Neural cell (in vitro differentiated cells): ENCODE results near the gene SULT1A1. TPM values are rescaled to one million over a fixed set of nuclear protein-coding genes. Genes with fewer than 3 reads are reported as not detected.

Experiments
- H2AFZ ChIP-seq: fragments of 200-600, 300-800 bp; sonication (generic), shearing (Covaris generic); 2 replicates; pipeline ENCODE4 v1.6.0; 2014; ENCODE audit warnings: low read depth, mild to moderate bottlenecking, antibody characterized with exemption, low read length, moderate library complexity
- H3F3A ChIP-seq: fragments of 200-600 bp; shearing (Covaris generic); 2 replicates; pipeline ENCODE4 v1.6.1; 2016; ENCODE audit warnings: mild to moderate bottlenecking, moderate library complexity, mixed read lengths, antibody characterized with exemption, low read length; ENCODE audit not compliant: insufficient read depth, poor library complexity, severe bottlenecking
- H3K27ac ChIP-seq: fragments of 200-600, 300-800 bp; sonication (generic), shearing (Covaris generic); 2 replicates; pipeline ENCODE4 v1.5.1; 2014; ENCODE audit warnings: mild to moderate bottlenecking, low read length, moderate library complexity
- H3K27me3 ChIP-seq: fragments of 300-800, 200-600 bp; sonication (generic), shearing (Covaris generic); 2 replicates; pipeline ENCODE4 v1.6.0; 2014; ENCODE audit warnings: mild to moderate bottlenecking, low read depth, low read length, moderate library complexity; ENCODE audit not compliant: insufficient read depth
- H3K36me3 ChIP-seq: fragments of 300-800, 200-600 bp; sonication (generic), shearing (Covaris generic); 2 replicates; pipeline ENCODE4 v1.5.1; 2014; ENCODE audit warnings: mild to moderate bottlenecking, antibody characterized with exemption, low read length, moderate library complexity; ENCODE audit not compliant: insufficient read depth
- H3K4me2 ChIP-seq: fragments of 300-800, 200-600 bp; sonication (generic), shearing (Covaris generic); 2 replicates; pipeline ENCODE4 v1.6.0; 2014; ENCODE audit warnings: mild to moderate bottlenecking, low read length
- H3K4me3 ChIP-seq: fragments of 300-800, 200-600 bp; sonication (generic), shearing (Covaris generic); 2 replicates; pipeline ENCODE4 v1.5.1; 2014; ENCODE audit warnings: mild to moderate bottlenecking, low read length, moderate library complexity
- H3K79me2 ChIP-seq: fragments of 200-600 bp; shearing (Covaris generic); replicated peaks from 2 replicates; pipeline ENCODE4 v1.6.0; 2014; ENCODE audit warnings: mild to moderate bottlenecking, low read length, moderate library complexity; ENCODE audit not compliant: insufficient read depth
- H3K9ac ChIP-seq: fragments of 300-800, 200-600 bp; sonication (generic), shearing (Covaris generic); 2 replicates; pipeline ENCODE4 v1.6.1; 2016; ENCODE audit warnings: mild to moderate bottlenecking, low read length, mixed read lengths
- H3K9me2 ChIP-seq: fragments of 200-600 bp; shearing (Covaris generic); 2 replicates; pipeline ENCODE4 v1.6.1; 2016; ENCODE audit warnings: mild to moderate bottlenecking, low read length, mixed read lengths; ENCODE audit not compliant: insufficient read depth
- H3K9me3 ChIP-seq: fragments of 200-600, 300-800 bp; sonication (generic), shearing (Covaris generic); 2 replicates; pipeline ENCODE4 v1.6.1; 2016; ENCODE audit warnings: mild to moderate bottlenecking, mixed run types, low read length, moderate library complexity, mixed read lengths
- H4K20me1 ChIP-seq: fragments of 200-600 bp; shearing (Covaris generic); 2 replicates; pipeline ENCODE4 v1.6.1; 2016; ENCODE audit warnings: mild to moderate bottlenecking, mixed run types; ENCODE audit not compliant: insufficient read depth
- EP300 ChIP-seq: fragments of 450-650 bp; conservative IDR thresholded peaks from 2 replicates; pipeline ENCODE4 v1.6.1; 2014; ENCODE audit warnings: antibody characterized with exemption, mild to moderate bottlenecking, moderate library complexity; ENCODE audit not compliant: poor library complexity, severe bottlenecking
- EZH2 ChIP-seq: fragments of 200-600, 300-800 bp; shearing (Covaris generic), sonication (generic); IDR thresholded peaks from 2 replicates; pipeline ENCODE4 v1.6.1; 2014; ENCODE audit warnings: antibody characterized with exemption, low read length, borderline replicate concordance, mild to moderate bottlenecking; ENCODE audit not compliant: insufficient read depth, poor library complexity, severe bottlenecking
- MXI1 ChIP-seq: fragments of 450-650 bp; conservative IDR thresholded peaks from 2 replicates; pipeline ENCODE4 v1.6.1; 2014; ENCODE audit warnings: antibody characterized with exemption, mild to moderate bottlenecking; ENCODE audit not compliant: poor library complexity, severe bottlenecking
- POLR2AphosphoS5 ChIP-seq: IDR thresholded peaks from 2 replicates; pipeline ENCODE4 v1.6.1; 2012
- RAD21 ChIP-seq: fragments of 450-650 bp; conservative IDR thresholded peaks from 2 replicates; pipeline ENCODE4 v1.6.1; 2014; ENCODE audit warnings: antibody characterized with exemption, mild to moderate bottlenecking, moderate library complexity
- REST ChIP-seq: IDR thresholded peaks from 2 replicates; pipeline ENCODE4 v1.6.1; 2012; ENCODE audit warnings: borderline replicate concordance
- SMC3 ChIP-seq: fragments of 450-650 bp; conservative IDR thresholded peaks from 2 replicates; pipeline ENCODE4 v1.6.1; 2014; ENCODE audit warnings: antibody characterized with exemption, mild to moderate bottlenecking, moderate library complexity; ENCODE audit not compliant: poor library complexity
- TAF1 ChIP-seq: IDR thresholded peaks from 2 replicates; pipeline ENCODE4 v1.6.1; 2012; ENCODE audit warnings: low read depth
- polyA plus RNA-seq: library from polyadenylated mRNA; depleted of rRNA; stranded (reverse); fragments of >200 nt; gene quantifications from 2 replicates; pipeline ENCODE4 v1.2.3, GENCODE V29; 2014
- TF ChIP-seq, protein P1 (sequence below): fragments of 450-650 bp; IDR thresholded peaks from 2 replicates; pipeline ENCODE4 v1.5.1; 2014; ENCODE audit warnings: antibody characterized with exemption, mild to moderate bottlenecking, moderate library complexity; ENCODE audit not compliant: poor library complexity, severe bottlenecking

The SULT1A1 gene
- polyA plus RNA-seq, 1 donor from 2014 or later = not detected

- no peaks in the 10 kb centered on the region for H4K20me1 ChIP-seq
- H3K9me2 ChIP-seq = no peaks in the 10 kb centered on the region
- no peak for TF ChIP-seq EP300
- no peak for TF ChIP-seq TAF1
- no peak for TF ChIP-seq RAD21
- TF ChIP-seq, protein P1, sequence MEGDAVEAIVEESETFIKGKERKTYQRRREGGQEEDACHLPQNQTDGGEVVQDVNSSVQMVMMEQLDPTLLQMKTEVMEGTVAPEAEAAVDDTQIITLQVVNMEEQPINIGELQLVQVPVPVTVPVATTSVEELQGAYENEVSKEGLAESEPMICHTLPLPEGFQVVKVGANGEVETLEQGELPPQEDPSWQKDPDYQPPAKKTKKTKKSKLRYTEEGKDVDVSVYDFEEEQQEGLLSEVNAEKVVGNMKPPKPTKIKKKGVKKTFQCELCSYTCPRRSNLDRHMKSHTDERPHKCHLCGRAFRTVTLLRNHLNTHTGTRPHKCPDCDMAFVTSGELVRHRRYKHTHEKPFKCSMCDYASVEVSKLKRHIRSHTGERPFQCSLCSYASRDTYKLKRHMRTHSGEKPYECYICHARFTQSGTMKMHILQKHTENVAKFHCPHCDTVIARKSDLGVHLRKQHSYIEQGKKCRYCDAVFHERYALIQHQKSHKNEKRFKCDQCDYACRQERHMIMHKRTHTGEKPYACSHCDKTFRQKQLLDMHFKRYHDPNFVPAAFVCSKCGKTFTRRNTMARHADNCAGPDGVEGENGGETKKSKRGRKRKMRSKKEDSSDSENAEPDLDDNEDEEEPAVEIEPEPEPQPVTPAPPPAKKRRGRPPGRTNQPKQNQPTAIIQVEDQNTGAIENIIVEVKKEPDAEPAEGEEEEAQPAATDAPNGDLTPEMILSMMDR = no peak
- TF ChIP-seq MXI1 = no peak
- TF ChIP-seq REST = no peak
- TF ChIP-seq SMC3 = no peak
- TF ChIP-seq EZH2 = no peak
- TF ChIP-seq POLR2AphosphoS5 = no peak
- no peak overlapping the region for H3K9ac ChIP-seq
- H3K9me3 ChIP-seq = no peaks in the 10 kb centered on the region
- peaks cover 5% of the 10 kb centered on the region for H3K79me2 ChIP-seq
- H3K27me3 ChIP-seq = no peaks in the 10 kb centered on the region
- H3K36me3 ChIP-seq = no peaks in the 10 kb centered on the region
- no peak overlapping the region for H3K4me2 ChIP-seq
- H3K4me3 ChIP-seq = no peak overlapping the region
- no peaks in the 10 kb centered on the region for H3F3A ChIP-seq
- H2AFZ ChIP-seq = no peak overlapping the region
- H3K27ac ChIP-seq = no peak overlapping the region
Observed at GRCh38 chr16:28555561-28555960, 54.3 kb downstream of the SULT1A1 start.

Other genes starting within 250 kb of the SULT1A1 start
- 0.88 and 2.7 TPM in 2 replicates for gene NPIPB6, start 246.5 kb downstream of the SULT1A1 start, polyA plus RNA-seq
- 22.3 and 35.4 TPM in 2 replicates for gene EIF3CL, start 206.2 kb downstream of the SULT1A1 start, polyA plus RNA-seq
- gene NPIPB7, start 137.7 kb downstream of the SULT1A1 start, polyA plus RNA-seq = 0.32 and 0.85 TPM in 2 replicates
- 32.2 and 37.0 TPM in 2 replicates for gene CLN3, start 118.0 kb downstream of the SULT1A1 start, polyA plus RNA-seq
- gene APOBR, start 115.4 kb downstream of the SULT1A1 start, polyA plus RNA-seq = 0.06 TPM in 1 of 2 replicates, not detected in the other
- gene IL27, start 103.2 kb downstream of the SULT1A1 start, polyA plus RNA-seq = not detected in 2 replicates
- not detected in 2 replicates for gene NUPR1, start 71.1 kb downstream of the SULT1A1 start, polyA plus RNA-seq
- gene SGF29, start 56.1 kb downstream of the SULT1A1 start, polyA plus RNA-seq = 25.5 and 32.8 TPM in 2 replicates
- gene SULT1A2, start 13.0 kb downstream of the SULT1A1 start, polyA plus RNA-seq = not detected in 2 replicates
- gene NPIPB8, start 28.0 kb upstream of the SULT1A1 start, polyA plus RNA-seq = not detected in 2 replicates
- 85.5 and 92.9 TPM in 2 replicates for gene EIF3C, start 101.4 kb upstream of the SULT1A1 start, polyA plus RNA-seq
- 3.1 and 3.5 TPM in 2 replicates for gene NPIPB9, start 141.7 kb upstream of the SULT1A1 start, polyA plus RNA-seq
- gene ATXN2L, start 213.0 kb upstream of the SULT1A1 start, polyA plus RNA-seq = 24.0 and 38.3 TPM in 2 replicates
- 144 and 157 TPM in 2 replicates for gene TUFM, start 236.3 kb upstream of the SULT1A1 start, polyA plus RNA-seq